Caki2 (cell line): Measurements from ENCODE around the gene TBC1D10A. TPM values are rescaled to one million over a fixed set of nuclear protein-coding genes. Genes with fewer than 3 reads are reported as not detected.

ENCODE experiments used
- DNase-seq: peaks from one replicate; pipeline ENCODE4 v3.0.0-alpha.2; 2015; ENCODE audit warnings: low read depth
- in situ Hi-C: cut with HindIII; loops from 2 replicates; pipeline ENCODE4 v1.10.0; 2016; ENCODE audit warnings: low sequenced_read_pairs, low pct_unique_long_range_greater_than_20kb, mixed read lengths
- total RNA-seq: library from RNA; depleted of rRNA; stranded (reverse); fragments of >200 nt; shearing (Covaris generic); gene quantifications from 2 replicates; pipeline ENCODE4 v1.2.3, GENCODE V29; 2014; ENCODE audit warnings: low replicate concordance; rRNA removed

Gene TBC1D10A
- total RNA-seq, 1 experiment from 2014 or later, result 45.5 TPM

- no peak for DNase-seq
- in situ Hi-C loops, result no loop called here
These were observed 79.8 kb downstream of the TBC1D10A start for GRCh38 chr22:30246814-30247376.

- in situ Hi-C loops, result no loop called here
- no peak for DNase-seq
These were observed 80.5 kb downstream of the TBC1D10A start, which contains the start of gene LIF for GRCh38 chr22:30245985-30246813. Gene LIF, minus strand, starts transcription at chr22:30246759. Its CDS starts 64 bp downstream, at chr22:30246695.

- no peak for DNase-seq
- in situ Hi-C loops, result no loop called here
These were observed 81.4 kb downstream of the TBC1D10A start for GRCh38 chr22:30245181-30245984.

- in situ Hi-C loops, result no loop called here
- no peak for DNase-seq
These were observed 82.1 kb downstream of the TBC1D10A start for GRCh38 chr22:30244641-30245040.

GRCh38 chr22:30244066-30244465 is 82.7 kb downstream of the TBC1D10A start:
- DNase-seq, result no peak
- in situ Hi-C loops, result no loop called here

GRCh38 chr22:30243661-30244060 is 83.1 kb downstream of the TBC1D10A start:
- in situ Hi-C loops, result no loop called here
- no peak for DNase-seq

Other genes with a start within 250 kb of the TBC1D10A start
- not detected in 2 replicates for gene HORMAD2, start 246.5 kb downstream of the TBC1D10A start, total RNA-seq
- 35.7 and 35.8 TPM in 2 replicates for gene LIF, start 80.2 kb downstream of the TBC1D10A start, total RNA-seq
- not detected in 2 replicates for gene OSM, start 60.1 kb downstream of the TBC1D10A start, total RNA-seq
- 14.0 and 16.0 TPM in 2 replicates for gene CASTOR1, start 37.4 kb downstream of the TBC1D10A start, total RNA-seq
- 12.7 and 15.5 TPM in 2 replicates for gene SF3A1, start 30.0 kb upstream of the TBC1D10A start, total RNA-seq
- gene CCDC157, start 30.1 kb upstream of the TBC1D10A start, total RNA-seq, result 2.0 and 2.2 TPM in 2 replicates
- 53.2 and 91.7 TPM in 2 replicates for gene RNF215, start 60.5 kb upstream of the TBC1D10A start, total RNA-seq
- gene SEC14L2, start 70.1 kb upstream of the TBC1D10A start, total RNA-seq, result 10.6 and 12.9 TPM in 2 replicates
- 151 and 189 TPM in 2 replicates for gene MTFP1, start 98.8 kb upstream of the TBC1D10A start, total RNA-seq
- gene SEC14L3, start 145.1 kb upstream of the TBC1D10A start, total RNA-seq, result not detected in 2 replicates
- gene SEC14L4, start 178.8 kb upstream of the TBC1D10A start, total RNA-seq, result 0.14 TPM in 1 of 2 replicates, not detected in the other
- 28.2 and 51.2 TPM in 2 replicates for gene SEC14L6, start 219.8 kb upstream of the TBC1D10A start, total RNA-seq
- 46.3 and 76.4 TPM in 2 replicates for gene GAL3ST1, start 247.7 kb upstream of the TBC1D10A start, total RNA-seq